Trophoblast cell (in vitro differentiated cells and primary cell): Measurements from ENCODE around the gene DTWD1. TPM values are rescaled to one million over a fixed set of nuclear protein-coding genes. Genes with fewer than 3 reads are reported as not detected.
A peak's percentile ranks its signal among the peaks of the same experiment; 100 is the strongest.
"Not testable (repeated sequence)": the region's sequence is repeated elsewhere in the genome, so short reads cannot be mapped to it uniquely, and the experiment has no call there.

Experiments used
- DNase-seq, 2 donors: peaks; one replicate each; pipeline ENCODE4 v3.0.0-alpha.2; 2016
- H2AFZ ChIP-seq: 2 replicates; pipeline ENCODE4 v1.6.1; 2013; ENCODE audit warnings: low read length, moderate library complexity, mild to moderate bottlenecking; ENCODE audit not compliant: insufficient read depth, poor library complexity
- H2AK5ac ChIP-seq: 2 replicates; pipeline ENCODE4 v1.6.1; 2013; ENCODE audit warnings: mild to moderate bottlenecking, low read length
- H2BK120ac ChIP-seq: 2 replicates; pipeline ENCODE4 v1.6.1; 2013; ENCODE audit warnings: low read length, mild to moderate bottlenecking, moderate library complexity; ENCODE audit not compliant: insufficient read depth, poor library complexity
- H2BK12ac ChIP-seq: 2 replicates; pipeline ENCODE4 v1.6.1; 2013; ENCODE audit warnings: mild to moderate bottlenecking, low read length, moderate library complexity
- H2BK5ac ChIP-seq: 2 replicates; pipeline ENCODE4 v1.6.1; 2013; ENCODE audit warnings: low read length, low read depth, moderate library complexity, mild to moderate bottlenecking; ENCODE audit not compliant: poor library complexity
- H3K14ac ChIP-seq: 2 replicates; pipeline ENCODE4 v1.6.1; 2013; ENCODE audit warnings: mild to moderate bottlenecking, low read length
- H3K18ac ChIP-seq: 2 replicates; pipeline ENCODE4 v1.6.1; 2013; ENCODE audit warnings: mild to moderate bottlenecking, low read length
- H3K23ac ChIP-seq: 2 replicates; pipeline ENCODE4 v1.6.1; 2013; ENCODE audit warnings: low read length
- H3K27ac ChIP-seq: 2 replicates; pipeline ENCODE4 v1.5.1; 2013; ENCODE audit warnings: low read depth, mild to moderate bottlenecking, inconsistent platforms, low read length, moderate library complexity
- H3K27me3 ChIP-seq: 2 replicates; pipeline ENCODE4 v1.6.1; 2013; ENCODE audit warnings: inconsistent platforms, mild to moderate bottlenecking, low read length, moderate library complexity; ENCODE audit not compliant: insufficient read depth
- H3K36me3 ChIP-seq, 2 experiments: 1 replicate in 1 of 2; 2 replicates in 1 of 2; pipeline ENCODE4 v1.6.1; 2013; ENCODE audit warnings: low read length in 2 of 2, mild to moderate bottlenecking in 2 of 2, moderate library complexity in 1 of 2; ENCODE audit not compliant: insufficient read depth in 2 of 2, control insufficient read depth in 1 of 2
- H3K4ac ChIP-seq: 2 replicates; pipeline ENCODE4 v1.6.1; 2013; ENCODE audit warnings: low read depth, mild to moderate bottlenecking, low read length, moderate library complexity
- H3K4me1 ChIP-seq, 2 experiments: 1 replicate in 1 of 2; 2 replicates in 1 of 2; pipeline ENCODE4 v1.6.1; 2013; ENCODE audit warnings: low read length in 2 of 2, mild to moderate bottlenecking in 2 of 2, moderate library complexity in 1 of 2; ENCODE audit not compliant: insufficient read depth in 2 of 2, control insufficient read depth in 1 of 2
- H3K4me2 ChIP-seq: 2 replicates; pipeline ENCODE4 v1.6.1; 2013; ENCODE audit warnings: inconsistent platforms, mild to moderate bottlenecking, low read length, moderate library complexity
- H3K4me3 ChIP-seq: 2 replicates; pipeline ENCODE4 v1.5.1; 2013; ENCODE audit warnings: mild to moderate bottlenecking, low read depth, low read length, inconsistent platforms
- H3K79me1 ChIP-seq: one replicate; pipeline ENCODE4 v1.6.1; 2013; ENCODE audit warnings: low read length
- H3K79me2 ChIP-seq: 2 replicates; pipeline ENCODE4 v1.6.1; 2013; ENCODE audit warnings: low read length, mild to moderate bottlenecking; ENCODE audit not compliant: control insufficient read depth, insufficient read depth, poor library complexity
- H3K9ac ChIP-seq: 2 replicates; pipeline ENCODE4 v1.6.1; 2013; ENCODE audit warnings: mild to moderate bottlenecking, low read length
- H3K9me3 ChIP-seq: 2 replicates; pipeline ENCODE4 v1.6.1; 2013; ENCODE audit warnings: low read depth, mild to moderate bottlenecking, control low read depth, inconsistent platforms, low read length; ENCODE audit not compliant: insufficient read depth
- H4K12ac ChIP-seq: 2 replicates; pipeline ENCODE4 v1.6.1; 2013; ENCODE audit warnings: low read depth, mild to moderate bottlenecking, low read length, moderate library complexity
- H4K8ac ChIP-seq: 2 replicates; pipeline ENCODE4 v1.6.1; 2013; ENCODE audit warnings: low read depth, mild to moderate bottlenecking, low read length, moderate library complexity
- H4K91ac ChIP-seq: one replicate; pipeline ENCODE4 v1.6.1; 2013; ENCODE audit warnings: low read depth, mild to moderate bottlenecking, low read length, moderate library complexity
- WGBS: extraction: QIAGEN DNeasy Blood & Tissue Kit; methylation state at CpG from one replicate; pipeline ENCODE4 v1.1.7; 2013; ENCODE audit warnings: missing lambda C conversion rate; ENCODE audit not compliant: insufficient read length, insufficient coverage; ENCODE audit errors: extremely low coverage; 5-methylcytosine and 5-hydroxymethylcytosine counted together
- polyA plus RNA-seq: library from polyadenylated mRNA; stranded (reverse); fragments of 200-250 nt; gene quantifications from 2 replicates; pipeline ENCODE4 v1.2.3, GENCODE V29; 2013

The DTWD1 gene
- polyA plus RNA-seq: 10.1 and 11.2 TPM in 2 replicates

- H3K4me2 ChIP-seq: peak within 1 kb of the TSS; percentile 71
- H3K4me3 ChIP-seq: peak within 1 kb of the TSS; percentile 80
- H2BK5ac ChIP-seq: peak within 1 kb of the TSS; percentile 93
- H3K79me2 ChIP-seq: peaks cover 2% of the 10 kb centered on the region
- peaks cover 3% of the 10 kb centered on the region for H3K79me1 ChIP-seq
- H3K27ac ChIP-seq: peak within 1 kb of the TSS; percentile 79
- H2BK12ac ChIP-seq: no peak within 1 kb of the TSS
- peak within 1 kb of the TSS; percentile 97 for H4K91ac ChIP-seq
- peak within 1 kb of the TSS; percentile 95 for H4K8ac ChIP-seq
- no CpG with 5 or more reads among the region's 59 CpGs for WGBS
- H3K14ac ChIP-seq: peak within 1 kb of the TSS; percentile 99
- H3K4me1 ChIP-seq: peaks cover 0 to 3% of the 10 kb centered on the region in 2 experiments
- peak within 1 kb of the TSS; percentile 90 for H3K9ac ChIP-seq
- peaks cover 2 to 4% of the 10 kb centered on the region in 2 experiments for H3K36me3 ChIP-seq
- no peak within 1 kb of the TSS for H3K23ac ChIP-seq
- H4K12ac ChIP-seq: peak within 1 kb of the TSS; percentile 97
- no peaks in the 10 kb centered on the region for H3K27me3 ChIP-seq
- peak within 1 kb of the TSS; percentile 98 for H2BK120ac ChIP-seq
- peak within 1 kb of the TSS; percentile 99 for H3K18ac ChIP-seq
- peak; percentile 97 to 98 for DNase-seq
- peak within 1 kb of the TSS; percentile 85 for H3K4ac ChIP-seq
- H2AK5ac ChIP-seq: no peak within 1 kb of the TSS
- H2AFZ ChIP-seq: peak within 1 kb of the TSS; percentile 98
- peaks cover 1% of the 10 kb centered on the region for H3K9me3 ChIP-seq
Observed at GRCh38 chr15:49620658-49621368, at the start of gene DTWD1, which contains the start of gene FAM227B. DTWD1 (plus strand) TSS chr15:49621048; CDS start chr15:49625168, 4,120 bp downstream. FAM227B (minus strand) TSS chr15:49620818; CDS start chr15:49615171, 5,647 bp downstream.

GRCh38 chr15:49573421-49573820 is 47.4 kb upstream of the DTWD1 start:
- H3K27me3 ChIP-seq: no peaks in the 10 kb centered on the region
- no CpG with 5 or more reads among the region's 1 CpG for WGBS
- H3K4me1 ChIP-seq: no peaks in the 10 kb centered on the region
- H3K36me3 ChIP-seq: no peaks in the 10 kb centered on the region
- no peak overlapping the region for H3K4me3 ChIP-seq
- H2BK12ac ChIP-seq: no peak overlapping the region
- H4K8ac ChIP-seq: no peak overlapping the region
- H3K4ac ChIP-seq: no peak overlapping the region
- H3K14ac ChIP-seq: no peak overlapping the region
- H2BK5ac ChIP-seq: no peak overlapping the region
- H3K79me1 ChIP-seq: no peaks in the 10 kb centered on the region
- H3K9me3 ChIP-seq: no peaks in the 10 kb centered on the region
- H2AFZ ChIP-seq: no peak overlapping the region
- no peak overlapping the region for H4K91ac ChIP-seq
- no peaks in the 10 kb centered on the region for H3K79me2 ChIP-seq
- no peak overlapping the region for H2BK120ac ChIP-seq
- no peak overlapping the region for H3K4me2 ChIP-seq
- H3K18ac ChIP-seq: no peak overlapping the region
- H4K12ac ChIP-seq: no peak overlapping the region
- no peak overlapping the region for H3K27ac ChIP-seq
- H2AK5ac ChIP-seq: no peak overlapping the region
- no peak overlapping the region for H3K23ac ChIP-seq
- H3K9ac ChIP-seq: no peak overlapping the region
- DNase-seq: no peak

- H3K4me3 ChIP-seq: no peak overlapping the region
- no peak overlapping the region for H3K27ac ChIP-seq
Observed at GRCh38 chr15:49589030-49589429, 31.8 kb upstream of the DTWD1 start.

DNA sequence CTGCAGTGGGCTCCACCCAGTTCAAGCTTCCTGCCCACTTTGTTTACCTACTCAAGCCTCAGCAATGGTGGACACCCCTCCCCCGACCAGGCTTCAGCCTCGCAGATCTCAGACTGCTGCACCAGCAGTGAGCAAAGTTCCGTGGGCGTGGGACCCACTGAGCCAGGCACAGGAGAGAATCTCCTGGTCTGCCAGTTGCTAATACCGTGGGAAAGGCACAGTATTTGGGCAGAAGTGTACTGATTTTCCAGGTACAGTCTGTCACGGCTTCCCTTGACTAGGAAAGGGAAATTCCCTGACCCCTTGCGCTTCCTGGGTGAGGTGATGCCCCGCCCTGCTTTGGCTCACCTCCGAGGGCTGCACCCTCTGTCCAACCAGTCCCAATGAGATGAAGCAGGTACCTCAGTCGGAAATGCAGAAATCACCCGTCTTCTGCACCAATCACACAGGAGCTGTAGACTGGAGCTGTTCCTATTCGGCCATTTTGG is 28.0 kb upstream of the DTWD1 start:
- not testable (repeated sequence) for H3K4me2 ChIP-seq, H4K8ac ChIP-seq, H3K4ac ChIP-seq, H2AFZ ChIP-seq, H3K9me3 ChIP-seq, H3K27ac ChIP-seq, H3K27me3 ChIP-seq, H3K18ac ChIP-seq, DNase-seq, H2AK5ac ChIP-seq, H2BK12ac ChIP-seq, H3K79me2 ChIP-seq, H3K14ac ChIP-seq, H3K4me1 ChIP-seq, H3K23ac ChIP-seq, H3K4me3 ChIP-seq, H2BK120ac ChIP-seq, H3K9ac ChIP-seq, H3K36me3 ChIP-seq, H2BK5ac ChIP-seq, H3K79me1 ChIP-seq, H4K91ac ChIP-seq, H4K12ac ChIP-seq
- no CpG with 5 or more reads among the region's 12 CpGs for WGBS

More at GRCh38 chr15:49589030-49589429, 31.8 kb upstream of the DTWD1 start:
- H4K91ac ChIP-seq: no peak overlapping the region
- H3K9me3 ChIP-seq: no peaks in the 10 kb centered on the region
- H3K36me3 ChIP-seq: no peaks in the 10 kb centered on the region
- no peak overlapping the region for H4K8ac ChIP-seq
- no peak overlapping the region for H3K23ac ChIP-seq
- no peak overlapping the region for H3K9ac ChIP-seq
- DNase-seq: no peak
- no peak overlapping the region for H3K4ac ChIP-seq
- H3K14ac ChIP-seq: no peak overlapping the region
- no peaks in the 10 kb centered on the region for H3K79me1 ChIP-seq
- no peak overlapping the region for H2AFZ ChIP-seq
- H2BK12ac ChIP-seq: no peak overlapping the region
- no peak overlapping the region for H3K4me2 ChIP-seq
- no peaks in the 10 kb centered on the region for H3K79me2 ChIP-seq
- no peaks in the 10 kb centered on the region for H3K27me3 ChIP-seq
- H2BK120ac ChIP-seq: no peak overlapping the region
- no peak overlapping the region for H4K12ac ChIP-seq
- no peaks in the 10 kb centered on the region for H3K4me1 ChIP-seq
- H2BK5ac ChIP-seq: no peak overlapping the region
- H2AK5ac ChIP-seq: no peak overlapping the region
- H3K18ac ChIP-seq: no peak overlapping the region
